Stimulated activated naive CD4-positive, alpha-beta T cell treated with Interleukin-2 at 50 U/mL for 16 hours (primary cell): ENCODE measurements around the gene PPP2R3B.

Source experiments
- DNase-seq: peaks from one replicate; lab custom pipeline; 2025; lab: John Stamatoyannopoulos, UW

PPP2R3B gene

GRCh38 chrX:370963-371745 is 15.6 kb downstream of the PPP2R3B start:
- DNase-seq, result no peak

- no peak for DNase-seq
Measured at GRCh38 chrX:370244-370962, 16.3 kb downstream of the PPP2R3B start.

- no peak for DNase-seq
Measured at GRCh38 chrX:369563-370101, 17.1 kb downstream of the PPP2R3B start.

GRCh38 chrX:368811-369562 is 17.7 kb downstream of the PPP2R3B start:
- no peak for DNase-seq

- DNase-seq, result no peak
Measured at GRCh38 chrX:367866-368265, 18.8 kb downstream of the PPP2R3B start.

GRCh38 chrX:367349-367748 is 19.4 kb downstream of the PPP2R3B start:
- no peak for DNase-seq

GRCh38 chrX:363621-364375 is 22.9 kb downstream of the PPP2R3B start:
- DNase-seq, result no peak

GRCh38 chrX:362937-363620 is 23.6 kb downstream of the PPP2R3B start:
- DNase-seq, result no peak

GRCh38 chrX:362351-362750 is 24.4 kb downstream of the PPP2R3B start:
- DNase-seq, result no peak

- DNase-seq, result no peak
Measured at GRCh38 chrX:361231-362145, 25.2 kb downstream of the PPP2R3B start.

- no peak for DNase-seq
Measured at GRCh38 chrX:360496-361150, 26.1 kb downstream of the PPP2R3B start.

- DNase-seq, result no peak
Measured at GRCh38 chrX:358651-359143, 28.0 kb downstream of the PPP2R3B start.

GRCh38 chrX:357693-358471 is 28.8 kb downstream of the PPP2R3B start:
- peak; percentile 19 for DNase-seq

- DNase-seq, result no peak
Measured at GRCh38 chrX:357035-357692, 29.5 kb downstream of the PPP2R3B start.

- no peak for DNase-seq
Measured at GRCh38 chrX:356385-357034, 30.2 kb downstream of the PPP2R3B start.

GRCh38 chrX:355329-356050 is 31.2 kb downstream of the PPP2R3B start:
- DNase-seq, result no peak
